OCI-LY1 (cell line): ENCODE data around the gene NPTX2.

Experiments used
- H2AFZ ChIP-seq: fragments of 200-600 bp; sonication (generic), shearing (Covaris generic); 2 replicates; pipeline ENCODE4 v1.6.0; 2014; ENCODE audit warnings: antibody characterized with exemption, mild to moderate bottlenecking, low read length
- H3F3A ChIP-seq: fragments of 200-600 bp; sonication (generic), shearing (Covaris generic); 2 replicates; pipeline ENCODE4 v1.6.0; 2014; ENCODE audit warnings: mild to moderate bottlenecking, antibody characterized with exemption, low read length, moderate library complexity; ENCODE audit not compliant: insufficient read depth
- H3K27ac ChIP-seq: fragments of 200-600 bp; sonication (generic); 2 replicates; pipeline ENCODE4 v1.5.1; 2014; ENCODE audit warnings: low read length, mixed run types, mild to moderate bottlenecking, low read depth; ENCODE audit not compliant: poor library complexity, severe bottlenecking
- H3K27me3 ChIP-seq: fragments of 200-600 bp; sonication (generic); 2 replicates; pipeline ENCODE4 v1.6.0; 2014; ENCODE audit warnings: antibody characterized with exemption, mild to moderate bottlenecking, low read length, moderate library complexity; ENCODE audit not compliant: insufficient read depth
- H3K36me3 ChIP-seq: fragments of 200-600 bp; sonication (generic); 2 replicates; pipeline ENCODE4 v1.6.1; 2014; ENCODE audit warnings: mild to moderate bottlenecking, antibody characterized with exemption, low read length, moderate library complexity, mixed read lengths; ENCODE audit not compliant: insufficient read depth
- H3K4me1 ChIP-seq: fragments of 200-600 bp; sonication (generic); 2 replicates; pipeline ENCODE4 v1.5.1; 2014; ENCODE audit warnings: mild to moderate bottlenecking, low read length, moderate library complexity; ENCODE audit not compliant: insufficient read depth, severe bottlenecking
- H3K4me2 ChIP-seq: fragments of 200-600 bp; sonication (generic), shearing (Covaris generic); 2 replicates; pipeline ENCODE4 v1.6.1; 2014; ENCODE audit warnings: low read length
- H3K4me3 ChIP-seq: fragments of 200-600 bp; sonication (generic); 2 replicates; pipeline ENCODE4 v1.5.1; 2014; ENCODE audit warnings: low read length, low read depth, mild to moderate bottlenecking, mixed read lengths; ENCODE audit not compliant: poor library complexity, severe bottlenecking
- H3K79me2 ChIP-seq: fragments of 200-600 bp; shearing (Covaris generic); 2 replicates; pipeline ENCODE4 v1.6.1; 2016; ENCODE audit warnings: mixed run types, low read length, mixed read lengths; ENCODE audit not compliant: insufficient read depth
- H3K9ac ChIP-seq: fragments of 200-600 bp; sonication (generic), shearing (Covaris generic); 2 replicates; pipeline ENCODE4 v1.6.1; 2014; ENCODE audit warnings: mild to moderate bottlenecking, low read length, mixed read lengths
- H3K9me2 ChIP-seq: fragments of 200-600 bp; sonication (generic), shearing (Covaris generic); 2 replicates; pipeline ENCODE4 v1.6.1; 2014; ENCODE audit warnings: low read depth, mild to moderate bottlenecking, low read length, mixed read lengths
- H3K9me3 ChIP-seq: fragments of 200-600 bp; shearing (Covaris generic); 2 replicates; pipeline ENCODE4 v1.6.1; 2014; ENCODE audit warnings: low read length, mixed read lengths
- H4K20me1 ChIP-seq: fragments of 200-600 bp; sonication (generic), shearing (Covaris generic); 2 replicates; pipeline ENCODE4 v1.6.0; 2016; ENCODE audit warnings: mild to moderate bottlenecking, low read length; ENCODE audit not compliant: insufficient read depth
- CTCF ChIP-seq: fragments of 200-600 bp; sonication (generic), shearing (Covaris generic); IDR thresholded peaks from 2 replicates; pipeline ENCODE4 v1.5.1; 2017; ENCODE audit warnings: mild to moderate bottlenecking, antibody characterized with exemption, low read length, moderate library complexity, mixed read lengths
- EZH2 ChIP-seq: fragments of 200-600 bp; sonication (generic), shearing (Covaris generic); IDR thresholded peaks from 2 replicates; pipeline ENCODE4 v1.8.0; 2017; ENCODE audit warnings: borderline replicate concordance, mixed run types, mild to moderate bottlenecking, antibody characterized with exemption, low read length, moderate library complexity, mixed read lengths

NPTX2 gene

GRCh38 chr7:98664882-98665281, 47.8 kb downstream of the NPTX2 start:
- Histone ChIP-seq H3K27me3 (no peaks in the 10 kb centered on the region; the same call in 1 of the 2 replicates), H3K4me1 (no peaks in the 10 kb centered on the region), H2AFZ (no peak overlapping the region), H3K36me3 (peaks cover 3% of the 10 kb centered on the region; the same call in 1 of the 2 replicates), H4K20me1 (no peaks in the 10 kb centered on the region), H3K4me3 (no peak overlapping the region), H3K27ac (no peak overlapping the region), H3K79me2 (no peaks in the 10 kb centered on the region), H3K4me2 (no peak overlapping the region), H3F3A (no peaks in the 10 kb centered on the region), H3K9me3 (no peaks in the 10 kb centered on the region), H3K9ac (no peak overlapping the region), H3K9me2 (no peaks in the 10 kb centered on the region)
- TF ChIP-seq CTCF (no peak), EZH2 (no peak)

- TF ChIP-seq EZH2 = no peak
- TF ChIP-seq CTCF = no peak
- Histone ChIP-seq H3K9ac (no peak overlapping the region), H3K27ac (no peak overlapping the region), H3F3A (no peaks in the 10 kb centered on the region), H3K4me3 (no peak overlapping the region), H3K9me3 (0 out of 2 replicates have a peak, but pooled peaks cover 4% of the 10 kb centered on the region), H3K4me1 (no peaks in the 10 kb centered on the region), H3K27me3 (no peaks in the 10 kb centered on the region; the same call in 1 of the 2 replicates), H3K9me2 (no peaks in the 10 kb centered on the region), H4K20me1 (no peaks in the 10 kb centered on the region), H3K36me3 (no peaks in the 10 kb centered on the region; the same call in 1 of the 2 replicates), H3K79me2 (no peaks in the 10 kb centered on the region), H2AFZ (no peak overlapping the region), H3K4me2 (no peak overlapping the region)
Observed at GRCh38 chr7:98668255-98668654, 51.2 kb downstream of the NPTX2 start.

GRCh38 chr7:98669329-98670000, 52.4 kb downstream of the NPTX2 start:
- TF ChIP-seq CTCF = no peak
- TF ChIP-seq EZH2 = no peak
- Histone ChIP-seq H2AFZ (no peak overlapping the region), H3K4me1 (no peaks in the 10 kb centered on the region), H3K9ac (no peak overlapping the region), H3K79me2 (no peaks in the 10 kb centered on the region), H3K27ac (no peak overlapping the region), H3K9me2 (no peaks in the 10 kb centered on the region), H3K36me3 (no peaks in the 10 kb centered on the region), H3K4me2 (no peak overlapping the region), H3K27me3 (no peaks in the 10 kb centered on the region; the same call in 1 of the 2 replicates), H3K4me3 (no peak overlapping the region), H4K20me1 (no peaks in the 10 kb centered on the region), H3F3A (no peaks in the 10 kb centered on the region), H3K9me3 (0 out of 2 replicates have a peak, but pooled peaks cover 4% of the 10 kb centered on the region)
